ENCODE data around the gene PDZRN3. TPM values are rescaled to one million over a fixed set of nuclear protein-coding genes. Genes with fewer than 3 reads are reported as not detected.

PDZRN3 gene
- total RNA-seq, 1 donor from 2014 or later, result 50.6 TPM

- no peaks in the 10 kb centered on the region for H3K27me3 ChIP-seq (ENCODE audit: control insufficient read depth in 3 of 3, insufficient read depth in 3 of 3, low read length in 3 of 3)
- H3K27ac ChIP-seq (ENCODE audit: low read depth, low read length), result no peak overlapping the region
- peaks cover 8 to 27% (median 13%) of the 10 kb centered on the region in 3 donors for H3K36me3 ChIP-seq (ENCODE audit: control insufficient read depth in 3 of 3, insufficient read depth in 3 of 3, low read length in 3 of 3)
- no peaks in the 10 kb centered on the region for H3K9me3 ChIP-seq (ENCODE audit: control insufficient read depth in 3 of 3, low read length in 3 of 3)
- no peaks in the 10 kb centered on the region for H3K4me1 ChIP-seq (ENCODE audit: control insufficient read depth in 3 of 3, insufficient read depth in 3 of 3, low read length in 3 of 3)
- H3K4me3 ChIP-seq (ENCODE audit: low read length in 3 of 3), result no peak overlapping the region
- no peak overlapping the region for H3K9ac ChIP-seq (ENCODE audit: low read depth in 1 of 3, low read length in 3 of 3)
Observed at GRCh38 chr3:73394240-73394639, 230.5 kb downstream of the PDZRN3 start.

DNA sequence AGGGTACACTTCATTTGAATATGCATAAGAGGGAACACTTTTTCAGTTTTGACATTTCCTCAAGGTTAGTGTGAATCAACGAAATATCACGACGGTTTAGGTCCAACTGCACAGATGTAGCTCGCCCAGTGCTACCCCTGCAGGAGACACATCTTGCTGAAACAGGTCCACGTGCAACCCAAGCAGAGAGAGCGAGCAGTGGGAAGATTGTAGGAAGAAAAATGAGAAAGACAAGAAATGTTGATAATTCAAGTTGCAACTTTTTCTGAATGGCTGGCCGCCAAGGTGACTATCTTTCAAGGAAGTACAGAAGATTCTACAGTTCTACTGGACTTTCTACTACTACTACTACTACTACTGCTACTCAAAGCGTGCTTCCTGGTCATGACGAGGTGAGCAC lies 231.7 kb downstream of the PDZRN3 start:
- Histone ChIP-seq H3K27me3 (ENCODE audit: control insufficient read depth in 3 of 3, insufficient read depth in 3 of 3, low read length in 3 of 3) (no peaks in the 10 kb centered on the region), H3K36me3 (ENCODE audit: control insufficient read depth in 3 of 3, insufficient read depth in 3 of 3, low read length in 3 of 3) (peaks cover 8 to 38% (median 19%) of the 10 kb centered on the region in 3 donors), H3K9ac (ENCODE audit: low read depth in 1 of 3, low read length in 3 of 3) (no peak overlapping the region), H3K4me1 (ENCODE audit: control insufficient read depth in 3 of 3, insufficient read depth in 3 of 3, low read length in 3 of 3) (no peaks in the 10 kb centered on the region), H3K9me3 (ENCODE audit: control insufficient read depth in 3 of 3, low read length in 3 of 3) (no peaks in the 10 kb centered on the region), H3K27ac (ENCODE audit: low read depth, low read length) (no peak overlapping the region), H3K4me3 (ENCODE audit: low read length in 3 of 3) (no peak overlapping the region)

GRCh38 chr3:73391984-73392383 lies 232.8 kb downstream of the PDZRN3 start:
- no peaks in the 10 kb centered on the region for H3K27me3 ChIP-seq (ENCODE audit: control insufficient read depth in 3 of 3, insufficient read depth in 3 of 3, low read length in 3 of 3)
- no peaks in the 10 kb centered on the region for H3K9me3 ChIP-seq (ENCODE audit: control insufficient read depth in 3 of 3, low read length in 3 of 3)
- H3K4me1 ChIP-seq (ENCODE audit: control insufficient read depth in 3 of 3, insufficient read depth in 3 of 3, low read length in 3 of 3), result no peaks in the 10 kb centered on the region
- no peak overlapping the region for H3K9ac ChIP-seq (ENCODE audit: low read depth in 1 of 3, low read length in 3 of 3)
- peaks cover 8 to 46% (median 20%) of the 10 kb centered on the region in 3 donors for H3K36me3 ChIP-seq (ENCODE audit: control insufficient read depth in 3 of 3, insufficient read depth in 3 of 3, low read length in 3 of 3)
- H3K4me3 ChIP-seq (ENCODE audit: low read length in 3 of 3), result no peak overlapping the region
- no peak overlapping the region for H3K27ac ChIP-seq (ENCODE audit: low read depth, low read length)

DNA sequence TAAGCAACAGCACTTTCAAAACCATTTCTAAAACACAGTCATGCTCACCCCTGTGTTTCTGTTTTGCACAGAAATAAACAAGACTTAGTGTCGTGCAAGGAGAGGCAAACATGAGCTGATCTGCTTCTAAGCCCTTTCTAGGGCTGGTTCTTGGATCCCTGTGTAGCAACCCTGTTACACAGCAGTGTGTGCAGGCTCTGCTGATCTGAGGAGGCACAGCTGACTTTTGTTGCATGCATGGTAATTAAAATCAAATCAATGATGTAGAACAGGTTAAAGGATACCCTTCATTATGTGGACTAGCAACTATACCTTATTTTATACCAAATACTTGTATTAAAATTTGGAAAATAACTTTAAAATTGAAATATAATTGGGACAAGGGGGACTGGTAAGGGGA lies 234.8 kb downstream of the PDZRN3 start:
- Histone ChIP-seq H3K9me3 (ENCODE audit: control insufficient read depth in 3 of 3, low read length in 3 of 3) (no peaks in the 10 kb centered on the region), H3K4me3 (ENCODE audit: low read length in 3 of 3) (no peak overlapping the region), H3K4me1 (ENCODE audit: control insufficient read depth in 3 of 3, insufficient read depth in 3 of 3, low read length in 3 of 3) (no peaks in the 10 kb centered on the region), H3K27me3 (ENCODE audit: control insufficient read depth in 3 of 3, insufficient read depth in 3 of 3, low read length in 3 of 3) (no peaks in the 10 kb centered on the region), H3K9ac (ENCODE audit: low read depth in 1 of 3, low read length in 3 of 3) (no peak overlapping the region), H3K27ac (ENCODE audit: low read depth, low read length) (no peak overlapping the region), H3K36me3 (ENCODE audit: control insufficient read depth in 3 of 3, insufficient read depth in 3 of 3, low read length in 3 of 3) (peaks cover 15 to 53% (median 27%) of the 10 kb centered on the region in 3 donors)

DNA sequence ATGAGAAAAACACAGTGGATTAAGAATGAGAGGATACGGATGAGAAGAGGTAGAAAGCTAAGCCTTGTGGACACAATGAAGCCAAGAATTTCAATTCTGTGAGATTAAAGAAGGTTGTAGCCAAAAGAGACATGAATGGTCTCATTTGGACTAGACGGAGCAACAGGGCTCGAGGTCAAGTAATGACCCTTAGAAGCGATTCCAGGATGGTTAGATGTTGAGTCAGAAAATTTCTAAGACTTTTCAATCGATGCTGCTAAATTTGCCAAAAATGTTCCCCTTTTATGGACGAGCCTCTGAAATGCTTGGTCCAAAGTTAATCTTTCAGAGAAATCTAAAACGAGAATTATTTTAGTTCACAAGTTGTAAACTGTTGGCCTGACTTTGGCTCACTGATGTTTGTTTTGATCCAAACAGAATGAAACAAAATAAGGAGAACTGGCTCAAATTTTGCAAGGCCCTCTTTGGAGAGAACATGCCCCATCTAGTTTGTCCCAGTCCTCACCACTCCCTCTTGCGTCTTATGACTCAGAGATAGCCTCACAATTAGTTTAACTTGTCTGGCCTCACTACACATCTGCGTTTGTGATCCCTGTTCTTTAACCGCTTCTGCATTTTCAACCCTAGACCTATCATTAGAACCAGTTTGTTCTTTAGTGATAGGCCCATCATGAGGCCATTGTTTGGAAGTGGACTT lies 235.5 kb downstream of the PDZRN3 start:
- no peak overlapping the region for H3K9ac ChIP-seq (ENCODE audit: low read depth in 1 of 3, low read length in 3 of 3)
- no peaks in the 10 kb centered on the region for H3K27me3 ChIP-seq (ENCODE audit: control insufficient read depth in 3 of 3, insufficient read depth in 3 of 3, low read length in 3 of 3)
- peaks cover 21 to 59% (median 33%) of the 10 kb centered on the region in 3 donors for H3K36me3 ChIP-seq (ENCODE audit: control insufficient read depth in 3 of 3, insufficient read depth in 3 of 3, low read length in 3 of 3)
- H3K4me3 ChIP-seq (ENCODE audit: low read length in 3 of 3), result no peak overlapping the region
- no peaks in the 10 kb centered on the region for H3K4me1 ChIP-seq (ENCODE audit: control insufficient read depth in 3 of 3, insufficient read depth in 3 of 3, low read length in 3 of 3)
- H3K9me3 ChIP-seq (ENCODE audit: control insufficient read depth in 3 of 3, low read length in 3 of 3), result peaks cover 0 to 3% (median 0%) of the 10 kb centered on the region in 3 donors
- H3K27ac ChIP-seq (ENCODE audit: low read depth, low read length), result no peak overlapping the region

GRCh38 chr3:73385568-73385967 lies 239.2 kb downstream of the PDZRN3 start:
- H3K27me3 ChIP-seq (ENCODE audit: control insufficient read depth in 3 of 3, insufficient read depth in 3 of 3, low read length in 3 of 3), result no peaks in the 10 kb centered on the region
- H3K36me3 ChIP-seq (ENCODE audit: control insufficient read depth in 3 of 3, insufficient read depth in 3 of 3, low read length in 3 of 3), result peaks cover 37 to 71% (median 49%) of the 10 kb centered on the region in 3 donors
- H3K4me3 ChIP-seq (ENCODE audit: low read length in 3 of 3), result no peak overlapping the region
- no peaks in the 10 kb centered on the region for H3K4me1 ChIP-seq (ENCODE audit: control insufficient read depth in 3 of 3, insufficient read depth in 3 of 3, low read length in 3 of 3)
- H3K9me3 ChIP-seq (ENCODE audit: control insufficient read depth in 3 of 3, low read length in 3 of 3), result peaks cover 0 to 3% (median 0%) of the 10 kb centered on the region in 3 donors
- H3K9ac ChIP-seq (ENCODE audit: low read depth in 1 of 3, low read length in 3 of 3), result no peak overlapping the region
- H3K27ac ChIP-seq (ENCODE audit: low read depth, low read length), result no peak overlapping the region

GRCh38 chr3:73384091-73384906 lies 240.4 kb downstream of the PDZRN3 start:
- Histone ChIP-seq H3K4me3 (ENCODE audit: low read length in 3 of 3) (no peak overlapping the region), H3K27ac (ENCODE audit: low read depth, low read length) (no peak overlapping the region), H3K4me1 (ENCODE audit: control insufficient read depth in 3 of 3, insufficient read depth in 3 of 3, low read length in 3 of 3) (no peaks in the 10 kb centered on the region), H3K9me3 (ENCODE audit: control insufficient read depth in 3 of 3, low read length in 3 of 3) (peaks cover 0 to 3% (median 0%) of the 10 kb centered on the region in 3 donors), H3K27me3 (ENCODE audit: control insufficient read depth in 3 of 3, insufficient read depth in 3 of 3, low read length in 3 of 3) (no peaks in the 10 kb centered on the region), H3K9ac (ENCODE audit: low read depth in 1 of 3, low read length in 3 of 3) (no peak overlapping the region), H3K36me3 (ENCODE audit: control insufficient read depth in 3 of 3, insufficient read depth in 3 of 3, low read length in 3 of 3) (peaks cover 29 to 58% (median 38%) of the 10 kb centered on the region in 3 donors)

- Histone ChIP-seq H3K4me1 (ENCODE audit: control insufficient read depth in 3 of 3, insufficient read depth in 3 of 3, low read length in 3 of 3) (no peaks in the 10 kb centered on the region), H3K9ac (ENCODE audit: low read depth in 1 of 3, low read length in 3 of 3) (no peak overlapping the region), H3K36me3 (ENCODE audit: control insufficient read depth in 3 of 3, insufficient read depth in 3 of 3, low read length in 3 of 3) (peaks cover 29 to 52% (median 37%) of the 10 kb centered on the region in 3 donors), H3K9me3 (ENCODE audit: control insufficient read depth in 3 of 3, low read length in 3 of 3) (peaks cover 0 to 3% (median 0%) of the 10 kb centered on the region in 3 donors), H3K4me3 (ENCODE audit: low read length in 3 of 3) (no peak overlapping the region), H3K27ac (ENCODE audit: low read depth, low read length) (no peak overlapping the region), H3K27me3 (ENCODE audit: control insufficient read depth in 3 of 3, insufficient read depth in 3 of 3, low read length in 3 of 3) (no peaks in the 10 kb centered on the region)
Observed at GRCh38 chr3:73383470-73384049, 241.2 kb downstream of the PDZRN3 start.

GRCh38 chr3:73381551-73381950 lies 243.2 kb downstream of the PDZRN3 start:
- Histone ChIP-seq H3K36me3 (ENCODE audit: control insufficient read depth in 3 of 3, insufficient read depth in 3 of 3, low read length in 3 of 3) (peaks cover 29 to 37% (median 31%) of the 10 kb centered on the region in 3 donors), H3K4me1 (ENCODE audit: control insufficient read depth in 3 of 3, insufficient read depth in 3 of 3, low read length in 3 of 3) (no peaks in the 10 kb centered on the region), H3K27me3 (ENCODE audit: control insufficient read depth in 3 of 3, insufficient read depth in 3 of 3, low read length in 3 of 3) (no peaks in the 10 kb centered on the region), H3K4me3 (ENCODE audit: low read length in 3 of 3) (no peak overlapping the region), H3K27ac (ENCODE audit: low read depth, low read length) (no peak overlapping the region), H3K9me3 (ENCODE audit: control insufficient read depth in 3 of 3, low read length in 3 of 3) (peaks cover 0 to 3% (median 0%) of the 10 kb centered on the region in 3 donors), H3K9ac (ENCODE audit: low read depth in 1 of 3, low read length in 3 of 3) (no peak overlapping the region)

Measured in skeletal muscle tissue (tissue), 4 donors.